Fibroblast of lung (primary cell): ENCODE results near the gene SMAD2. TPM values are rescaled to one million over a fixed set of nuclear protein-coding genes. Genes with fewer than 3 reads are reported as not detected.

Source experiments
- DNase-seq, 2 donors: peaks; one replicate each; pipeline versions ENCODE4 v3.0.0 to v3.0.0-alpha.2; 2010; ENCODE audit warnings: low read depth in 2 of 2
- H2AFZ ChIP-seq: 2 replicates; pipeline ENCODE4 v1.5.1; 2012; ENCODE audit warnings: low read length, control low read depth, inconsistent platforms
- H3K27ac ChIP-seq: 2 replicates; pipeline ENCODE4 v1.5.1; 2011; ENCODE audit warnings: low read length, control low read depth; ENCODE audit not compliant: insufficient read depth
- H3K27me3 ChIP-seq: 2 replicates; pipeline ENCODE4 v1.5.1; 2011; ENCODE audit warnings: mild to moderate bottlenecking, low read length; ENCODE audit not compliant: control insufficient read depth, insufficient read depth
- H3K36me3 ChIP-seq: 2 replicates; pipeline ENCODE4 v1.5.1; 2011; ENCODE audit warnings: low read length; ENCODE audit not compliant: control insufficient read depth, insufficient read depth
- H3K4me1 ChIP-seq: 2 replicates; pipeline ENCODE4 v1.5.1; 2011; ENCODE audit warnings: low read length; ENCODE audit not compliant: control insufficient read depth, insufficient read depth; ENCODE audit errors: extremely low read depth
- H3K4me2 ChIP-seq: 2 replicates; pipeline ENCODE4 v1.5.1; 2011; ENCODE audit warnings: low read length, control low read depth; ENCODE audit not compliant: insufficient read depth; ENCODE audit errors: extremely low read depth
- H3K4me3 ChIP-seq, 4 experiments: fragments of 200-600 bp in 1 of 4; sonication (generic) in 1 of 4; replicated peaks in 1 of 4; 2 replicates each; pipeline ENCODE4 v1.5.1; 2011 to 2016; ENCODE audit warnings: low read length in 4 of 4, low read depth in 3 of 4, mild to moderate bottlenecking in 3 of 4, control low read depth in 2 of 4, inconsistent platforms in 1 of 4, mixed read lengths in 1 of 4; ENCODE audit not compliant: insufficient read depth in 1 of 4; ENCODE audit errors: control extremely low read depth in 1 of 4
- H3K79me2 ChIP-seq: 2 replicates; pipeline ENCODE4 v1.5.1; 2012; ENCODE audit warnings: mild to moderate bottlenecking, low read length, inconsistent platforms; ENCODE audit not compliant: control insufficient read depth, insufficient read depth
- H3K9ac ChIP-seq: 2 replicates; pipeline ENCODE4 v1.5.1; 2011; ENCODE audit warnings: mild to moderate bottlenecking, low read length, control low read depth; ENCODE audit not compliant: insufficient read depth
- H3K9me3 ChIP-seq: 2 replicates; pipeline ENCODE4 v1.5.1; 2012; ENCODE audit warnings: low read depth, low read length; ENCODE audit not compliant: control insufficient read depth, insufficient read depth
- H4K20me1 ChIP-seq: 2 replicates; pipeline ENCODE4 v1.5.1; 2011; ENCODE audit warnings: low read length; ENCODE audit not compliant: control insufficient read depth, insufficient read depth; ENCODE audit errors: extremely low read depth
- EZH2 ChIP-seq: IDR thresholded peaks from 2 replicates; pipeline ENCODE4 v1.5.1; 2012; ENCODE audit warnings: low read length, control low read depth, mild to moderate bottlenecking; ENCODE audit errors: missing control alignments
- polyA plus RNA-seq, 2 donors: library from polyadenylated mRNA; depleted of rRNA in 1 of 2; stranded (reverse) in 1 of 2; unstranded in 1 of 2; fragments of >200 nt; gene quantifications; 2 replicates each; pipeline ENCODE4 v1.2.1, GENCODE V29; 2011 to 2012; ENCODE audit warnings: missing spikeins in 1 of 2
- total RNA-seq: library from RNA; depleted of rRNA; stranded (reverse); fragments of >200 nt; gene quantifications from 2 replicates; pipeline ENCODE4 v1.2.1, GENCODE V29; 2014
- TF ChIP-seq, protein P1 (sequence below), 2 donors: IDR thresholded peaks in 1 of 2; conservative IDR thresholded peaks in 1 of 2; 1 replicate in 1 of 2; 2 replicates in 1 of 2; pipeline ENCODE4 v1.5.1; 2011 to 2012; ENCODE audit warnings: low read length in 2 of 2, control low read depth in 1 of 2, inconsistent platforms in 1 of 2, low read depth in 1 of 2, mild to moderate bottlenecking in 1 of 2

SMAD2 gene
- total and polyA plus RNA-seq, 2 donors (not counting 1 experiment from before 2014, with no cell fraction given), result 76.0 to 111 TPM

DNA sequence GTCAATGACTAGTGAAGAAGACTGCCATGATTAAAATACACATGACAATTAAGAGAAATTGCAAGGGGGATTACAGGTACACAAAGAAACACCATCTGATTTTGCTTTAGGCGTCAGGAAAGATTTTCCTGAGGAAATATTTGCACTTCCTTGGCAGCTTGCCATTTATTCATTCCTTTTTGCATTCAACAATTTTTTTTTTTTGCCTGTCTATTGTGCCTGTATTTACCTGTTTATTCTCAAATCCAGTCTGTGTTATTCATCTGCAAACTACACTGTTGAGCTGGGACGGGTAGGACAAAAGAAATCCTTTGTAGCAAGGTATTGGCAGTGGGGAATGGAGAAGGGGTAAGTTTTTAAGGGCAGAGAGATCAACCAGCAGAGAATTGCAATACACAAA lies 31.8 kb downstream of the SMAD2 start:
- peaks cover 34% of the 10 kb centered on the region for H3K79me2 ChIP-seq
- H3K9me3 ChIP-seq, result no peaks in the 10 kb centered on the region
- no peak for TF ChIP-seq EZH2
- TF ChIP-seq, protein P1, sequence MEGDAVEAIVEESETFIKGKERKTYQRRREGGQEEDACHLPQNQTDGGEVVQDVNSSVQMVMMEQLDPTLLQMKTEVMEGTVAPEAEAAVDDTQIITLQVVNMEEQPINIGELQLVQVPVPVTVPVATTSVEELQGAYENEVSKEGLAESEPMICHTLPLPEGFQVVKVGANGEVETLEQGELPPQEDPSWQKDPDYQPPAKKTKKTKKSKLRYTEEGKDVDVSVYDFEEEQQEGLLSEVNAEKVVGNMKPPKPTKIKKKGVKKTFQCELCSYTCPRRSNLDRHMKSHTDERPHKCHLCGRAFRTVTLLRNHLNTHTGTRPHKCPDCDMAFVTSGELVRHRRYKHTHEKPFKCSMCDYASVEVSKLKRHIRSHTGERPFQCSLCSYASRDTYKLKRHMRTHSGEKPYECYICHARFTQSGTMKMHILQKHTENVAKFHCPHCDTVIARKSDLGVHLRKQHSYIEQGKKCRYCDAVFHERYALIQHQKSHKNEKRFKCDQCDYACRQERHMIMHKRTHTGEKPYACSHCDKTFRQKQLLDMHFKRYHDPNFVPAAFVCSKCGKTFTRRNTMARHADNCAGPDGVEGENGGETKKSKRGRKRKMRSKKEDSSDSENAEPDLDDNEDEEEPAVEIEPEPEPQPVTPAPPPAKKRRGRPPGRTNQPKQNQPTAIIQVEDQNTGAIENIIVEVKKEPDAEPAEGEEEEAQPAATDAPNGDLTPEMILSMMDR (conservative IDR thresholded peaks at IDR 0.05 in 1 of 2, IDR thresholded peaks at IDR 0.05 in 1 of 2; ENCODE audit: low read depth in 1 of 2, low read length in 2 of 2), result no peak
- H2AFZ ChIP-seq, result no peak overlapping the region
- no peaks in the 10 kb centered on the region for H4K20me1 ChIP-seq
- DNase-seq, result no peak
- no peak overlapping the region for H3K4me2 ChIP-seq
- no peak overlapping the region for H3K4me3 ChIP-seq
- no peak overlapping the region for H3K9ac ChIP-seq
- no peaks in the 10 kb centered on the region for H3K36me3 ChIP-seq
- H3K4me1 ChIP-seq, result no peaks in the 10 kb centered on the region
- H3K27ac ChIP-seq, result no peak overlapping the region
- H3K27me3 ChIP-seq, result no peaks in the 10 kb centered on the region

DNA sequence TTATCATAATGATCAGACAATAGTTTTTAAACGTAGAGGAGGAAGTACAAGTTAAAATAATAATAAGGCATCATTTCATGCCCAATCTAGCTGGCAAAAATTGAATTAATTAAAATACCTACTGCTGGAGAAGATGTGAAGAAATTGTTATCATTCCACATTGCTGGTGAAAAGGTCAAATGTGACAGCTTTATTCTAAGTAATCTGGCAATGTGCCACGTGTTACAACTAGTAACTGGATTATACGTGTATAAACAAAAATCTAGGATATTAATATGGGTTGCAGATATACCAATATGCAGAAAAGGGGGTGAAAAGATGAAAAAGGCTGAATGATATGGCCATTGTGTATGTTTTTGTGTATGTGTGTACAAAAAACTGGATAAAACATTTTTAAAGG lies 32.4 kb downstream of the SMAD2 start:
- no peak overlapping the region for H3K27ac ChIP-seq
- H3K79me2 ChIP-seq, result peaks cover 33% of the 10 kb centered on the region
- no peak overlapping the region for H3K9ac ChIP-seq
- H2AFZ ChIP-seq, result no peak overlapping the region
- TF ChIP-seq, protein P1 (conservative IDR thresholded peaks at IDR 0.05 in 1 of 2, IDR thresholded peaks at IDR 0.05 in 1 of 2; ENCODE audit: low read depth in 1 of 2, low read length in 2 of 2), result no peak
- no peak for TF ChIP-seq EZH2
- no peak overlapping the region for H3K4me3 ChIP-seq
- no peak for DNase-seq
- H3K4me1 ChIP-seq, result no peaks in the 10 kb centered on the region
- no peaks in the 10 kb centered on the region for H4K20me1 ChIP-seq
- H3K9me3 ChIP-seq, result no peaks in the 10 kb centered on the region
- H3K4me2 ChIP-seq, result no peak overlapping the region
- no peaks in the 10 kb centered on the region for H3K27me3 ChIP-seq
- H3K36me3 ChIP-seq, result no peaks in the 10 kb centered on the region

DNA sequence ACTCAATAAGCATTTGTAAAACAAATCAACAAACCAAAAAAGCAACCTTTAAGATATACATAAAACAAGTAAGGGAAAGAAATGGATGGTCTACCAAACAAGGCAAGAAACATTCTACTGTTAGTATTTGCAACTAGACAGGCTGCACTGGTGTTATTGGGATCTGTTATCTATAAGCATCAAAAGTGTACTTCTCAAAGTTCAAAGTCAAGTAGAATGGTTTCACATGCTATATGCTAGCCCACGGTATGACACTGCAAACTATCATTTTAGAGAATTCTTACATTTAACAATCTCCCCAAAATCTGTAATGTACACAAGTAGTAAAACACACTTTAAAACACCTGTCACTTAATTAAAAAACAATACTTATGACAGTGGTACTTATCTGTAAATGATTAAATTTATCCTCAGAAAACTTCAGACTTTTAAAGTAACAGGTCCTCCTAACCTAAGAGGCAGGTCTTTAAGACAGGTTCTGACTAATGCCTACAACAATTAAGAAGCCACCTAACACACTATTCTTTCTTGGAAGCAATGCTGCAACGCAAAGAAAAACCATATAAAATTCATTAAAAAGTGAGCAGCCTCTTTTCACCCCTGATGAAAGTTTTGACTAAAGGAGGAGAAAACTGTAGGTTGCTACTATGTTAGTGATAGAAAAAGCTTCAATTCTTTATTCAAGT lies 34.8 kb downstream of the SMAD2 start:
- no peak overlapping the region for H3K4me3 ChIP-seq
- no peaks in the 10 kb centered on the region for H3K9me3 ChIP-seq
- peaks cover 24% of the 10 kb centered on the region for H3K79me2 ChIP-seq
- TF ChIP-seq EZH2, result no peak
- TF ChIP-seq, protein P1 (conservative IDR thresholded peaks at IDR 0.05 in 1 of 2, IDR thresholded peaks at IDR 0.05 in 1 of 2; ENCODE audit: low read depth in 1 of 2, low read length in 2 of 2), result no peak
- no peak overlapping the region for H3K27ac ChIP-seq
- H2AFZ ChIP-seq, result no peak overlapping the region
- H3K4me1 ChIP-seq, result no peaks in the 10 kb centered on the region
- H3K4me2 ChIP-seq, result no peak overlapping the region
- no peaks in the 10 kb centered on the region for H3K27me3 ChIP-seq
- H3K36me3 ChIP-seq, result no peaks in the 10 kb centered on the region
- no peaks in the 10 kb centered on the region for H4K20me1 ChIP-seq
- DNase-seq, result no peak
- H3K9ac ChIP-seq, result no peak overlapping the region
